Measurements from ENCODE around the gene MYO19.

Gene MYO19

DNA sequence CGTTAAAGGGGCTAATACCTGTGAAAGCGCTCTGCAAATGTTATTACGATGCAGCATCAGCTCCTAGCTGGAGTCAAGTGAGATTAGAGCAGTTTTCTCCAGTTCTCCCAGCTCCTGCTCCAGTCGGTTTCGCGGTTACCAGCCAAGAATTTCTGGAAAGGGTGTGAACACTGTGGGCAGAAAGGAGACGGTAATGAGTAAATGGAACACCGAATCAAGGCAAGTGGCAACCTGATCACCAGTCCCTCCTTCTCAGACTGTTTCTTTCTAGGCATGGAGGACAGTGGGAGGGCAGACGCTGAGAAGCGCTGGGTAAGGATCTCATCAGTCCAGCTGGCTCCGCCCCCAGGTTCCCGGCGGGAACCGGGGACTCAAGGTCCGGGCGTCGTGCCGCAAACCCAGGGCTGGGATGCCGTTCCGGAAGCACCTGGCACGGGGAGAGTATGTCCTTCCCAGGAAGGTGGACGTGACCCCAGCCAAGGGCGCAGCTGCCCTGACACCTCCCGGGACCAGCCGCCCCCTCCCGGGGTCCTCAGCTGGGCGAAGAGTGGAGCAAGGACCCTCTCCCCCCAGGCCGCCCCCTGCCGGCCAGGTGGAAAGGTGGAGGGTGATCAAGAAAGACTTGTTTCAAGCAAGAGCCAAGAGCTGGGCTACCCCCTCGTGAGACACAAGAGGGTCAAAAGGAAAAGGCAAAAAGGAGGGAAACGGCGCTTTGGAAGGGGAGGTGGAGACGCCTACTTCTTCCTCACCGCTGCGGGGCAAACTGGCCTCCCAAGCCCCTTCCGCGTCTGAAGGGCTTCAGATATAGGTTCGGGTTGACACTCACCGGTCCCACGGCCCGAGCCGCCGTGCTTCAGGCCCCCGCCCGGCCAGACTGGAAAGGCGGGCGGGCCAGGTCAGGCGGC lies 481 bp downstream of the MYO19 start (continued):
- TF ChIP-seq ZNF169 (tag by site-specific recombination; IDR thresholded peaks at IDR 0.05): no peak
- peak; percentile 80 for TF ChIP-seq GLIS2 (tag by site-specific recombination; IDR thresholded peaks at IDR 0.05)
- TF ChIP-seq ZNF132 (tag by site-specific recombination; IDR thresholded peaks at IDR 0.05; ENCODE audit: borderline replicate concordance): no peak
- no peak for TF ChIP-seq ZNF202 (tag by site-specific recombination; IDR thresholded peaks at IDR 0.05; ENCODE audit: borderline replicate concordance)
- peak; percentile 62; the same call in 1 of the 2 replicates for TF ChIP-seq ZNF639 (tag by site-specific recombination; IDR thresholded peaks at IDR 0.05)
- TF ChIP-seq, protein P1, sequence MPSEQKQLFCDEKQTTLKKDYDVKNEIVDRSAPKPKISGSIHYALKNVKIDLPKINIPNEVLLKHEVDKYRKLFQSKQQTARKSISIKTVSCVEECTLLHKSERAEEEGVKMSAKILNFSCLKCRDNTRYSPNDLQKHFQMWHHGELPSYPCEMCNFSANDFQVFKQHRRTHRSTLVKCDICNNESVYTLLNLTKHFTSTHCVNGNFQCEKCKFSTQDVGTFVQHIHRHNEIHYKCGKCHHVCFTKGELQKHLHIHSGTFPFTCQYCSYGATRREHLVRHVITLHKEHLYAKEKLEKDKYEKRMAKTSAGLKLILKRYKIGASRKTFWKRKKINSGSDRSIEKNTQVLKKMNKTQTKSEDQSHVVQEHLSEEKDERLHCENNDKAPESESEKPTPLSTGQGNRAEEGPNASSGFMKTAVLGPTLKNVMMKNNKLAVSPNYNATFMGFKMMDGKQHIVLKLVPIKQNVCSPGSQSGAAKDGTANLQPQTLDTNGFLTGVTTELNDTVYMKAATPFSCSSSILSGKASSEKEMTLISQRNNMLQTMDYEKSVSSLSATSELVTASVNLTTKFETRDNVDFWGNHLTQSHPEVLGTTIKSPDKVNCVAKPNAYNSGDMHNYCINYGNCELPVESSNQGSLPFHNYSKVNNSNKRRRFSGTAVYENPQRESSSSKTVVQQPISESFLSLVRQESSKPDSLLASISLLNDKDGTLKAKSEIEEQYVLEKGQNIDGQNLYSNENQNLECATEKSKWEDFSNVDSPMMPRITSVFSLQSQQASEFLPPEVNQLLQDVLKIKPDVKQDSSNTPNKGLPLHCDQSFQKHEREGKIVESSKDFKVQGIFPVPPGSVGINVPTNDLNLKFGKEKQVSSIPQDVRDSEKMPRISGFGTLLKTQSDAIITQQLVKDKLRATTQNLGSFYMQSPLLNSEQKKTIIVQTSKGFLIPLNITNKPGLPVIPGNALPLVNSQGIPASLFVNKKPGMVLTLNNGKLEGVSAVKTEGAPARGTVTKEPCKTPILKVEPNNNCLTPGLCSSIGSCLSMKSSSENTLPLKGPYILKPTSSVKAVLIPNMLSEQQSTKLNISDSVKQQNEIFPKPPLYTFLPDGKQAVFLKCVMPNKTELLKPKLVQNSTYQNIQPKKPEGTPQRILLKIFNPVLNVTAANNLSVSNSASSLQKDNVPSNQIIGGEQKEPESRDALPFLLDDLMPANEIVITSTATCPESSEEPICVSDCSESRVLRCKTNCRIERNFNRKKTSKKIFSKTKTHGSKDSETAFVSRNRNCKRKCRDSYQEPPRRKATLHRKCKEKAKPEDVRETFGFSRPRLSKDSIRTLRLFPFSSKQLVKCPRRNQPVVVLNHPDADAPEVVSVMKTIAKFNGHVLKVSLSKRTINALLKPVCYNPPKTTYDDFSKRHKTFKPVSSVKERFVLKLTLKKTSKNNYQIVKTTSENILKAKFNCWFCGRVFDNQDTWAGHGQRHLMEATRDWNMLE (tag by site-specific recombination; conservative IDR thresholded peaks at IDR 0.05; ENCODE audit: low read depth): no peak
- no peak for TF ChIP-seq ZNF175 (tag by site-specific recombination; IDR thresholded peaks at IDR 0.05)
- no peak for TF ChIP-seq PRDM6 (tag by site-specific recombination; IDR thresholded peaks at IDR 0.05)
- TF ChIP-seq RBAK (tag by site-specific recombination; IDR thresholded peaks at IDR 0.05): no peak
- peak; percentile 77; the same call in 1 of the 2 replicates for TF ChIP-seq ZNF366 (tag by site-specific recombination; conservative IDR thresholded peaks at IDR 0.05)
- peak; percentile 58; the same call in 1 of the 2 replicates for TF ChIP-seq ZNF76 (tag by site-specific recombination; IDR thresholded peaks at IDR 0.05; ENCODE audit: borderline replicate concordance, low read depth)
- 0 out of 2 replicates have a peak, but pooled peaks have one; percentile 6 for TF ChIP-seq ZNF426 (tag by site-specific recombination; IDR thresholded peaks at IDR 0.05)
- TF ChIP-seq ZNF239 (tag by site-specific recombination; IDR thresholded peaks at IDR 0.05): 0 out of 2 replicates have a peak, but pooled peaks have one; percentile 59
- TF ChIP-seq ZNF280D (tag by site-specific recombination; IDR thresholded peaks at IDR 0.05): no peak
- TF ChIP-seq ZNF37A (tag by site-specific recombination; IDR thresholded peaks at IDR 0.05): no peak
- TF ChIP-seq REST (tag by site-specific recombination; IDR thresholded peaks at IDR 0.05): 0 out of 2 replicates have a peak, but pooled peaks have one; percentile 35
- TF ChIP-seq ZNF133 (tag by site-specific recombination; IDR thresholded peaks at IDR 0.05): no peak
- peak; percentile 36 for TF ChIP-seq ZBTB8A (tag by site-specific recombination; IDR thresholded peaks at IDR 0.05)
- no peak; the same call in 1 of the 2 replicates for TF ChIP-seq WT1 (tag by site-specific recombination; IDR thresholded peaks at IDR 0.05)
- no peak for TF ChIP-seq ZFP3 (tag by site-specific recombination; IDR thresholded peaks at IDR 0.05; ENCODE audit: low read depth)
- TF ChIP-seq, protein P2, sequence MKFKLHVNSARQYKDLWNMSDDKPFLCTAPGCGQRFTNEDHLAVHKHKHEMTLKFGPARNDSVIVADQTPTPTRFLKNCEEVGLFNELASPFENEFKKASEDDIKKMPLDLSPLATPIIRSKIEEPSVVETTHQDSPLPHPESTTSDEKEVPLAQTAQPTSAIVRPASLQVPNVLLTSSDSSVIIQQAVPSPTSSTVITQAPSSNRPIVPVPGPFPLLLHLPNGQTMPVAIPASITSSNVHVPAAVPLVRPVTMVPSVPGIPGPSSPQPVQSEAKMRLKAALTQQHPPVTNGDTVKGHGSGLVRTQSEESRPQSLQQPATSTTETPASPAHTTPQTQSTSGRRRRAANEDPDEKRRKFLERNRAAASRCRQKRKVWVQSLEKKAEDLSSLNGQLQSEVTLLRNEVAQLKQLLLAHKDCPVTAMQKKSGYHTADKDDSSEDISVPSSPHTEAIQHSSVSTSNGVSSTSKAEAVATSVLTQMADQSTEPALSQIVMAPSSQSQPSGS (tag by site-specific recombination; IDR thresholded peaks at IDR 0.05; ENCODE audit: low read depth): no peak

All from HEK293 (cell line).